ENCODE data around the gene OPN1MW3.
"Not testable (repeated sequence)": the region's sequence is repeated elsewhere in the genome, so short reads cannot be mapped to it uniquely, and the experiment has no call there.

Gene OPN1MW3

DNA sequence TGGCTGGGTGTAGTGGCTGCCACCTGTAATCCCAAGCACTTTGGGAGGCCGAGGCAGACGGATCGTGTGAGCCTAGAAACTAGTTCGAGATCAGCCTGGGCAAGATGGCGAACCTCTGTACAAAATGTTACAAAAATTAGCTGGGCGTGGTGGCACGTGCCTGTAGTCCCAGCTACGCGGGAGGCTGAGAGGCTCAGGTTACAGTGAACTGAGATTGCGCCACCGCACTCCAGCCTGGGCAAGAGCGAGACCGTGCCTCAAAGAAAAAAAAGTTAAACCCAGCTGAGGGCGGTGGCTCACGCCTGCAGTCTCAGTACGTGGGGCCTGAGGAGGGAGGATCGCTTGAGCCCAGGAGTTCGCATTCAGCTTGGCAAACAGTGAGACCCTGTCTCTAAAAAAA lies 39.3 kb downstream of the OPN1MW3 start:
- DNase-seq (ENCODE audit: low spot score) = no peak

DNA sequence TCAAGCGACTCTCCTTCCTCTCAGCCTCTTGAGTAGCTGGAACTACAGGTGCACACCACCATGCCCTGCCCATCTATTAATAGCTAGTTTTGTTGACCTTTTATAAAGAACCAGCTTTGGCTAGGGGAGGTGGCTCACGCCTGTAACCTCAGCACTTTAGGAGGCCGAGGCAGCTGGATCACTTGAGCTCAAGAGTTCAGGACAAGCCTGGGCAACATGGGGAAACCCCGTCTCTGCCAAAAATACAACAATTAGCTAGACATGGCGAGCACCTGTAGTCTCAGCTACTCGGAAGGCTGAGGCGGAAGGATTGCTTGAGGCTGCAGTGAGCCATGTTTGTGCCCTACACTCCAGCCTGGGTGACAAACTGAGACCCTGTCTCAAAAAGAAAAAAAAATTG lies 40.9 kb downstream of the OPN1MW3 start:
- no peak for DNase-seq (ENCODE audit: low spot score)

DNA sequence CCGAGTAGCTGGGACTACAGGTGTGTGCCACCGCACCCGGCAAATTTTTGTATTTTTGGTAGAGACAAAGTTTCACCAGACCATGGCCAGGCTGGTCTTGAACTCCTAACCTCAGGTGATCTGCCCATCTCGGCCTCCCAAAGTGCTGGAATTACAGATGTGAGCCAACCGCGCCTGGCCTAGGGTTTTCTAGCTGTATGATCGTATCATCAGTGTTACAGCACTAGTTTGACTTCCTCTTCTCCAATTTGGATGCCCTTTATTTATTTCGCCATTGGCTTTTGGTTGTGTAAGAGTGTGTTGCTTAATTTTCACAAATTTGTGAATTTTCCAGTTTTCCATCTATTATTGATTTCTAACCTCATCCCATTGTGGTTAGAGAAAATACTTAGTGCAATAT lies 43.4 kb downstream of the OPN1MW3 start:
- no peak for DNase-seq (ENCODE audit: low spot score)

DNA sequence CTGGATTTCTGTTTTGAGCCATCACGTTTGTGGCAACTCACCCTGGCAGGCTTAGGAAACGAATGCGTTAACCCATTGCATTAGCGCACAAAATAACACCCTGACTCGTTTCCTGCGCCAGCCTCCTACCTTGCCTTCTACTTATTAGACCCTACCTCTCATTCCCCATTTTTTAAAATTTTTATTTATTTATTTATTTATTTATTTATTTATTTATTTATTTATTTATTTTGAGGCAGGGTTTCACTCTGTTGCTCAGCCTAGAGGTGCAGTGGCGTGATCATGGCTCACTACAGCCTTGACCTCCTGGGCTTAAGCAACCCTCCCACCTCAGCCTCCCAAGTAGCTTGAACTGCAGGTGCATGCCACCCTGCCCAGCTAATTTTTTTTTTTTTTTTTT lies 45.6 kb downstream of the OPN1MW3 start:
- not testable (repeated sequence) for DNase-seq (ENCODE audit: low spot score)

DNA sequence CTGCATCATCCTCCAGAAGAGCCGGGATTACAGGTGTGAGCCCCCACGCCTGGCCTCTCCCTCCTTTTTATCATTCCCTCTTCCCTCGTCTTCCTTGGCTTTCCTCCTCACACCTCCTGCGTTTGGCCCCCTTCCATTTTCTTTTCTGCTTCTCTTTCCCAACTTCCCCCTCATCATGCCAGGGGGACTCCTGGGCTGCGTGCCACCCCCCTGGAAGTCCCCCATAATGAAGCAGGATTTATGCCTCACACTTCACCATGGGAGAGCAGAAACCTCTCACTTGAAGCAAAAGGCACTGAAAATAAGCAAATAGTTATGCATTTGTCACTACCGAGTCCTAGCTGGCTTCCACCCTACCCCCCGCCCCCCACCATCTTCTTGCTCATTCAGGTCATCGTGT lies 46.1 kb downstream of the OPN1MW3 start:
- no peak for DNase-seq (ENCODE audit: low spot score)

DNA sequence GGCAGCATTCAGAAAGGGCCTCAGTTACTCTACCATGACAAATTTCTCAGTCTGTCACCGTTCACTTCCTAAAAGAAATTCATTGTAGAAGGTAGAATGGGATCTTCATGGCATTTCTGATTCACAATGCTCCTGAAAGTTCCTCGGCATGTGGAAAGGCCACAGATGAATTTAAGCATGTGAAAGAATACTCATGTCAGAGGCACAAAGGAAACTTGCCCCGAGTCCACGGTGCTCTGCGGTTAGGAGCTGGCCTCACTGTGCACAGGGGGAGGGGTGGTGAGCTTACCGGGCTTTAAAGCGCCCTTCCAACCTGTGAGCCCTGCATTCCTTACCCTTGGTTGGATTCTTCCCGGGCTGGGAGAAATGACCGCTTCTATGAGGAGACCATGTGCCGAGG lies 47.5 kb downstream of the OPN1MW3 start:
- DNase-seq (ENCODE audit: low spot score) = no peak

DNA sequence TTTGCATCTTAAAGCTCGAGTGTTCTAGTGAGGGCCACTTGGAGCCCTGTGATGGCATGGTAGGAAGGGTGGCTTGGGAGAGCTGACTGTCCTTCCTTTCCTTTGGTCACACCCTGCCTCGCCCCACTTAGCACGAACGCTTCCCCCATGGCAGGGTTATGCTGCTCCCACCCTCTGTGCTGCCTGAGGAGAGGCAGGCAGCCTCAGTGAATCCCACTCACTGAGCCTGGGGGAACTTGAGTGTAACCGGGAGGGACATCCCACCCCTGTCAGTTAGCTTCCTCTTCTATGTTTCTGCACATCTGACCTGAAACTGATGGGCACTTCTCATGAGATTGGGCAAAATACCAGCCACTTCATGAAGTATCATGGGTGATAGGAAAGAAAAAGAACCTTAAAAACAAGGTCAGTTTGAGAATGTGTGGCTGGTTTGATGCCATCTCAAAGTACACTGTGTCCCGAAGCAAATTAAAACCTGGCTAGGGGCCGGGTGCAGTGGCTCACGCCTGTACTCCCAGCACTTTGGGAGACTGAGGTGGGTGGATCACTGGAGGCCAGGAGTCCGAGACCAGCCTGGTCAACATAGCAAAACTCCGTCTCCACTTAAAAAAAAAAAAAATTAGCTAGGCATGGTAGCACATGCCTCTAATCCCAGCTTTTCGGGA lies 48.3 kb downstream of the OPN1MW3 start:
- no peak for DNase-seq (ENCODE audit: low spot score)

DNA sequence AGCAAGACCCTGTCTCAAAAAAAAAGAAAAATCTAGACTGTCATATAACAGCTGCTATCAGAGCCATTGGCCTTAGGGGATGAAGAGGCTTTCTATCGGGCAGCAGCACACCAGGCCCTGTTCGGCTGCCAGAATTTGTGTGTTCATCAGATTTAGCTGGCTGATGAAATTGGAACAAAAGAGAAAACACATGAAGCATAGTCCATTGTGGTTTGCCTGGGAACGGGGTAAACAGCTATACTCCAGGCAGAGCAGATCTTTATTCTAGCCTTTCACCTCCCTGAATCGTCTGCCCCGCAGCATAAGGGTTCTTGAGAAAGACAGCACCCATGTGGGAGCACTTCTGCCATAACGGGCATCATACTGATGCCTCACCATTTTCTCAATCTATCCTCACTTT lies 49.8 kb downstream of the OPN1MW3 start:
- DNase-seq (ENCODE audit: low spot score) = no peak

DNA sequence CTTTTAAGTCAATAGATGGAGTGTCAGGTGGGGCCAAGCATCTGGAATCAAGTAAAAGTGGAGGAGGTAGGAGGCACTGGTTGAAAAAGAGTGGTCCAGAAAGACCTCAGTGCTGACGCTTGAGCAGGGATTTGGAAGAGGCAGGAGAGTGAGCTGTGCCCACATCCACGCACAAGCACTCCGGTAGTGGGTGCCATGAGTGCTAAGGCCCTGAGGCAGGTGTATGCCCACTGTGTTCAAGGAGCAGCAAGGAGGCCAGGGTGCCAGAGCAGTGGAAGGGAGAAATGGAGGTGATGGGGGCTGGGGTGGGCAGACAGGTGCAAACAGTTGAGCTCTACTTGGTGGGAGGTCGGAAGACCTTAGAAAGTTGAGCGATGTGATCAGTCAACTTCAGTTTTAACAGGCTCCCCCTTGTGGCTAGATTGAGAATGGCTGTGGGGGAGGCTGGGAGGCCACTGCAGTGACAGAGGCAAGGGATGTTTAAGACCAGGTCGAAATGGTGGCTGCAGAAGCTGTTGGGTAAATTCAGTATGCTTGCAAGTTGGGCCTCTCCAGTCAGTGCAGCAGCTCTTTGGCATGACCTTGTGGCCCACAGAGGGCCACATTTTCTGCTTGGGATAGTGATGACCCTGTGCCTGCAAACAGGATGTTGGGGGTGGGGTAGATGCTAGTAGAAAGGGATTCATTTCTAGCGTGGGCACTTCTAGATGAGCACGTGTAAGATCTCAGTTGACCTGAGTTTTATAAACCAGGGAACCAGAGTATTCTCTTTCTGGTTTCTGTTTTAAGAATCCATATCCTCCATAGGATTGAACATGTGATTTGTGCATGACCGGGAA lies 50.9 kb downstream of the OPN1MW3 start:
- peak; percentile 27 for DNase-seq (ENCODE audit: low spot score)

DNA sequence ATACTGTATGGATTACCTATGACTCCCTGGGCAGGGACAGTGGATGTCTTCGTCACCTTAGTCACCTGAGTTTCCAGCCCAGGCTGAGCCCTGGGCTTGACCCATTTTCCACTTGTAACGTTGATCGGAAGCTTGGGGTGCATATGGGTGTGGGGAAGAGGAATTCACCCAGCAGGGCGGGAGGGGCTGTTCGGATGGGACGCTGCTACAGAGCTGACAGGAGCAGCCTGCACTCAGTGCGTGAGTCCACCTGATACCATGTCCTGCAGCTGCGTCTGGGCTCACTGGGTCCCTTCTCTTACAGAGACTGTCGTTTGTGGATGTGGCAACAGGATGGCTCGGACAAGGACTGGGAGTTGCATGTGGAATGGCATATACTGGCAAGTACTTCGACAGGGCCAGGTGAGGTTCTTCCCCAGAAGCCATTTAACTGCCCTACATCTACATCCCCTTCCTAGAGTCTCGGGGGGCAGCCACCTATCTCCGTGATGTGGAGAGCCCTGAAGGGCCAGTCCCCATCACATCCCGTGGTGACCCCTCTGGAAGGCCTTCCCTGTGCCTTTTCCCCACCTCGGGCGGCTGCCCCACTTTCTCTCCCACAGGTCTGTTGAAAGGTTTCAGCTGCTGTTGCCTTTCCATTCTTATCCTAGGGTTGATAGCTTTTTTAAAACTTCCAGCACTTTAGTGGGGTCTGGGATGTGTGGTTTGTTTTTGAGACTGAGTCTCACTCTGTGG lies 51.8 kb downstream of the OPN1MW3 start:
- DNase-seq (ENCODE audit: low spot score) = no peak

DNA sequence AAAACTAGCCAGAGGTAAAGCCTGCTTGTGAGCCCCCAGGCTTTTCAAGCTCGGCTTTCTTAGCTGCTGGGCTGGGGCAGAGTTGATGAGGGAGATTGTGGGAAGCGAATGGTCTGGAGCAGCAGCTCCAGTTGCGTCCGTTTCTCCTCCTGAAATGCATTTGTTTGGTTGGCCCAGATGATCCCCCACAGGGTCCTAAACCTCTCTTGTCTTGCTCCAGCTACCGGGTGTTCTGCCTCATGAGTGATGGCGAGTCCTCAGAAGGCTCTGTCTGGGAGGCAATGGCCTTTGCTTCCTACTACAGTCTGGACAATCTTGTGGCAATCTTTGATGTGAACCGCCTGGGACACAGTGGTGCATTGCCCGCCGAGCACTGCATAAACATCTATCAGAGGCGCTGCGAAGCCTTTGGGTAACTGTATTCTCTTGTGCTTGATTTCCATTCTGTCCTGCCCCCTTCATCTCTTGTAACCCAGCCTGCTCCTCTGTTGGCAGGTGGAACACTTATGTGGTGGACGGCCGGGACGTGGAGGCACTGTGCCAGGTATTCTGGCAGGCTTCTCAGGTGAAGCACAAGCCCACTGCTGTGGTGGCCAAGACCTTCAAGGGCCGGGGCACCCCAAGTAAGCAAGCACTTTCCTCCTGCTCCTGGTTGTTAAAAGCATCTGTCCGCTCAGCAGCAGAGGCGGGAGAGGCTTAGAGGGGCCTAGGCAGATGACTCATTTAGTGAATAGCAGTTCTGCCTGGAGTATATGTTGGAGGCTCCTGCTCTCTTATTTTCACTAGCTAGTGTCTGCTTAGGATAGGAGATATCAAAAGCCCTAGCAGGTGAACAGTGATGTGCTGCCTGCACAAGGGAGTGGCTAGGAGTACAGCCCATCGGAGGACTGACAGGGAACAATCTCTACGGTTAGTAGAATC lies 53.5 kb downstream of the OPN1MW3 start:
- DNase-seq (ENCODE audit: low spot score) = no peak

DNA sequence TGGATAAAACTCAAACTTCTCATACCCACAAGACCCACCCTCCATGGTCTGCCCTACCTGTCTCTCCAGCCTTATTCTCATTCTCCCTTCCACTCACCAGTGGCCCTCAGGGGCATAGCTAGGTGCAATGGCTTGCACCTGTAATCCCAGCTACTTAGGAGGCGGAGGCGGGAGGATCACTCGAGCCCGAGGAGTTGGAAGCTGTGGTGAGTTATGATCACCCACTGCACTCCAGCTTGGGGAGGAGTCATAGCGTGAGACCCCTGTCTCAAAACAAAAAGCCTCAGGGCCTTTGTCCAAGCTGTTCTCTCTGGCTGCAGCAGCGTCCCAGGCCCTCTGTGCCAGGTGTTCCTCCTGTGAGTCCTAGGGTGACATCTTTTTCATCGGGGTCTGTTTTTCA lies 54.7 kb downstream of the OPN1MW3 start:
- DNase-seq (ENCODE audit: low spot score) = no peak

DNA sequence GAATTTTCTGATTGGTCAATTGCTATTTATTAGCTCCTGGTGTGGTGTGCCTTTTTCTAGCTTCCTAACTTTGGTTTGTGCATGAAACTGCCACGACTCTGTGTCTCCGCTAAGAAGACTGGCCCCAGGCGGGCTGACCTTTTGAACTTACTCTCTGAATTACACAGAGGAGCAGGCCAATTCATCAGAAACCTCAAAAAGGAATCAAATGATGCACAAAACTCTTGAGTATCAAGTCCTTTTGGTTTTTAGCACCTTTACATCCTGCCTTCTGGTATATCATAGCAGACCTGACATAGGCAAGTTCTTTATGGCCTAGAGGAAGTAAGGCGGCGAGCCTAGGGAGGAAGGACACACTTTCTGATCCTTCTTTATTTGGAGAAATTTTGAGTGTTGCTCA lies 55.8 kb downstream of the OPN1MW3 start:
- DNase-seq (ENCODE audit: low spot score) = no peak

DNA sequence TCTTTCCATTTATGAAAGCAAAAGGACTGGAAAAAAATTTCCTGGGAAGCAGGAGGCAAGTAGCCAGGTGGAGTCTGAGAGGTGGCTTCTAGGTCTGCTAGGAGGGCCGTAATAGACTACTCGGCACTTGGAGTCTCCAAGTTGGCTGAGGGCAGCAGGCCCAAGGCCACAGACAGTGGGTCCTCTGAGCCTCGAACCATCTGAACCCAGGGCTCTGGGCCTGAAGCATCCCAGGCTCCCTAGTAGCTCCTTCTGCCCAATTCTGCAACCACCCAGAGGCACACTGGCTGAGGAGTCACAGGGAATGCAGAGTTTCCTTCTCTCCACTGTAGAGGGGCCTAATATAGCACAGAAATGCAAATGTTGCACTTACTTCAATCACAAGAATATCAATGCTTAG lies 58.0 kb downstream of the OPN1MW3 start:
- no peak for DNase-seq (ENCODE audit: low spot score)

DNA sequence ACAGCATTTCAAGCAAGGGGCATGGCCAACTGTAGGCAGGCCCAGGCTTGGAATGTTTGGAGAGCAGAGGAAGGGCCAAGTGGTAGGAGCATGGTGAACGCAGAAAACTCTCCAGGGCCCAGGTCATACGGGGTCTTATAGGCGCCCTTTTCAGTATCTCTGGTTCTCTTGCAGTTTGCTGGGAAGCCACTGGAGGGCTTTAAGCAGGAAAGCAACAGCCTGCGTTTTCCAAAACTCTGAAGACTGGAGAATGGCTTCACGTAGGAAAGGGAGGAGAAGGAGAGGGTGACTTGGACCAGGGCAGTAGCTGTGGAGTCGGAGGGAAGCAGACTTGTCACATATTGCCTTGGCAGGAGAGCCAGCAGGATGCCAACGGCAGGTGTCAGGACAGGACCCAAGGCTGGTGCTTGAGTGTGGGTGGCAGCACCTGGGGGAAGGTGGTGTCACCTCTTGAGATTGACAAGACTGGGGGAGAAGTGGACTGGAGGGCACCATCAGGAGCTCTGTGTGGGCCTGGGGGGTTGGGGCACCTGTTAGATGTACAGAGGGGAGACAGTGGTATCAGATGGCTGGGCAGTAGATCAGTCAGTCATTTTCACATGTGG lies 60.1 kb downstream of the OPN1MW3 start:
- DNase-seq (ENCODE audit: low spot score) = no peak

DNA sequence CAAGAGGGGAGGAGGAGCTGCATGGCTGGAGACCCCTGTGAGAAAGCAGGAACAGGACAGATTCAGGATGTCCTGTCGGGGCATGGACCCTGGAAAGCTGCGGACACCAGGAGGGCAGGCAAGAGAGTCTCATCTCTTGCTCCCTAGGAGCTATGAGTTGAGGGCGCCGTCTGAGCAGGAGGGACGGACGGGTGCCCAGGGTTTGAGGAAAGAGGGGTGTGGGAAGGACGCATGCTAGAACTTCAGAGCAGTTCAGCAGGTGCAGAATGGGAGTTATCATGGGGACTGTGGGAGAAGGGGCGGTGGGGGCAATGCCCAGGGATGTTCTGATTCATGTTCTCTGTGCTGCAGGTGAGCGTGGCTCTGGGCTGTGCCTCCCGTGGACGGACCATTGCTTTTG lies 63.0 kb downstream of the OPN1MW3 start:
- DNase-seq (ENCODE audit: low spot score) = no peak
